Measurements from ENCODE around the gene TXNDC16.

Gene TXNDC16

GRCh38 chr14:52443506-52443905 lies 108.8 kb downstream of the TXNDC16 start:
- DNase-seq, result no peak

- DNase-seq, result no peak
Measured at GRCh38 chr14:52442602-52443001, 109.7 kb downstream of the TXNDC16 start.

- no peak for DNase-seq
Measured at GRCh38 chr14:52442166-52442565, 110.1 kb downstream of the TXNDC16 start.

GRCh38 chr14:52439476-52439875 lies 112.8 kb downstream of the TXNDC16 start:
- DNase-seq, result no peak

GRCh38 chr14:52434955-52435354 lies 117.3 kb downstream of the TXNDC16 start:
- no peak for DNase-seq

- no peak for DNase-seq
Measured at GRCh38 chr14:52430474-52430873, 121.8 kb downstream of the TXNDC16 start.

GRCh38 chr14:52429451-52429850 lies 122.9 kb downstream of the TXNDC16 start:
- DNase-seq, result no peak

DNA sequence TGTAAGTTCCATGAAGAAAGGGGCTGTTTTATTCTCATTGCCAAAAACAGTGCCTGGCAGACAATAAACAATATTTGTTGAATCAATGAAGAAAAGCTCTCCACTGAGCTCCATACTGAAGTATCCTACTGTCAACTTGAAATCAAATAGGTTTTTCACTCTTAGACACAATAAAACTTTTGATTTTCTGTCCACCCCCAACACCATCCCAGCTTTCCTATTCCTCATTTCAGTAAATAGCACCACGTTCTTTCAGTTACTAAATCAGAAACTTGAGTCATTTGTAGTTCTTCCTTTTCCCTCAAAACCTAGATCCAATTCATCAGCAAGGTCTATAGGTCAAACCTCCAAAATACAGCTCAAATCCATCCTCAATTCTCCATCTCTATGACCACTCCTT lies 124.8 kb downstream of the TXNDC16 start:
- no peak for DNase-seq

- DNase-seq, result no peak
Measured at GRCh38 chr14:52422650-52423356, 129.5 kb downstream of the TXNDC16 start.

DNA sequence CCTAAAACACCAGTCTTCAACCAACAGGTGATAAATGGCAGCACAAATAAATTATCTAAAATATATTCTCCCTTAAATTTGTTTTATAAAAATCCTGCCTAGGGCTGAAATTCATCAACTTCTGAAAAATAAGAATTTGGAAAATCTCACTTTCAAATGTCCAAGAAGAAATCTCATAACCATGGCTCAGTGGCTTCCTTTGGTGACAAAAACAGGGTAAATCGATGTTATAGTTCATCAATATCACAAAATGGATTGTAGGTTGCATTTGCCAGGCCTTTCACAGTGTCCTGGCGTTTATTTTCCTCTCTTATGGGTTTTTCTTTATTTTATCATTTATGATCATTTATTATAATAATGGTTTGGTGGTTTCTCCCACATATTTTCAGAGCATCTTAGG lies 135.2 kb downstream of the TXNDC16 start:
- DNase-seq, result no peak

GRCh38 chr14:52413729-52414408 lies 138.4 kb downstream of the TXNDC16 start:
- DNase-seq, result no peak

DNA sequence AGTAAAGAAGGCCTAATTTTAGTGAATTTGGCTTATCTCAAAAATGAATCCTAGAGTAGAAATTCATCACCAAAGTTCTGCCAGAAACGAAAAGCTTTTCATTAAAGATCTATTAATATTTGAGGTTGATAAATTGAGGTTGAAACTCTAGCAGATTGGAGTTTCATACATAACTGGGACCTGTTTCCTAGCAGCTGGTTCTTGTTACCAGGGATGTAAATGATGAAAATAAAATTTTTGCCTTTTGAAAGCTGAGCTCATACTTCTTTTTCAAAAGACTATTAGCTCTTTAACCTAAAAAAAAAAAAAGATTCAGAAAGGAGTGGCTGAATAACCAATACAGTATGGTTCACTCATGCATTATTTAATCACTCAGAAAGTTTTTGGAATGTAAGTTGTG lies 139.9 kb downstream of the TXNDC16 start:
- DNase-seq, result no peak

DNA sequence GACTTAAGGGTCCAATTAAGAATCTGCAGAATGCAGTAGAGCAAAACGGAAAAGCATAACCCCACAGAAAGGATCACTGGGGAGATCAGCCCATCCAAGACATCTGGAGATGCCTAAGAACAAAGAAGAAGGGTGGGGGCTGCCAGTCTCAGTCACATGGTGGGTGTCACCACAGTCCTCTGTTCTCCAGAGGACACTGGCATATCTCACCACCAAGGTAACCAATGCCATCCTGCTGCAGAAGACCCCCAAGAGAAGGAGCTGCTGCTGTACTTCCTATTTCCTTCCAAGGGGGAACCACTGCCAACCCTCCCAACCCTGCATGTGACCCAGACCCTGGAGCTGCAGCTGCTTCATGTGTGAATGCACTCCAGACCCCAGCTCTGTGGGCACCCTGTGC lies 147.0 kb downstream of the TXNDC16 start:
- no peak for DNase-seq

DNA sequence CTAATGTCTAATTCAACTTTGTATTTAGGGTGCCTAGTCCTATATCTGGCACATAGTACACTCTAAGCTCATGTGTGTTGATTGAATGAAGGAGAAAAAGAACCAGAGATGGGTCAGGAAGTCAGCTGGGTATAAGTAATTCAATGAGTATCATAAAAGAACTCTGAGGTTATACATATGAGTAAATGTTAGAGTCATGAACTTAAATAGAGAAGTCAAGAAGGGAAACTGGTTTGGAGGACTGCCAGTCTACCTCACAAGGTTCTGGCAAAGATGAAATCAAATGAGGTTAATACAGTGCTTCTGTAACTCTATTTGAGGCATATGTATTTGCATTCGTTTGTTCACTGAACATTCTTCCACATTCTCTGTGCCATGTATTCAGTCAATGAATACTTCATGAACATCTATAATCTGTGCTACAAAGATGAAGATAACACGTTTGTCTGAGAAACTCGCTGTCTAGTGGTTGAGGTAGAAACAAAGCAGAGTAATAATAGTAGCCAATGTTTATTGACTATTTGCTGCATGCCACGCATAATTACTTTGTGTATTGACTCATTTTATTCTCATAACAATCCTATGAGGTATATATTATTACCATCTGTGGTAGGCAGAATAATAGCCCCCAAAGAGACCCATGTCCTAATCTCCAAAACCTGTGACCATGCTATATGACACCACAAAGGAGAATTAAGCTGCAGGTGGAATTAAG lies 149.3 kb downstream of the TXNDC16 start:
- DNase-seq, result no peak

DNA sequence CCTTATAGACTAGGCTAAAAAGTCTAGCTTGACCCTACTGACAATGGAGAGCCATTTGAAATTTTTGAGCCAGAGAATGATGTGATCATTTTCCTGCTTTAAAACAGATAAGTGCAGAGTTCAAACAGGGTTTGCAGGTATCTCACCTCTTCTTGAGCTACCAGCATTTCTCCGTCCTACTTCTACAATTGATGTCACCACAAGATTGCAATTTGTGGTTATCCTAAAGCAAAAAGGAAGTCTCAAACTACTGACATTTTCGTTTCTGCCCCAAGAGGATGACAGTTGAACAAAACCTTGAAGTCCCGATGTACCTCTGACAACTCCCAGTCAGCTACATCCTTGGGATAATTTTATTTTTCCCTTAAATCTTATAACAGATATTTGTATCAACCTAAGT lies 151.5 kb downstream of the TXNDC16 start:
- no peak for DNase-seq

DNA sequence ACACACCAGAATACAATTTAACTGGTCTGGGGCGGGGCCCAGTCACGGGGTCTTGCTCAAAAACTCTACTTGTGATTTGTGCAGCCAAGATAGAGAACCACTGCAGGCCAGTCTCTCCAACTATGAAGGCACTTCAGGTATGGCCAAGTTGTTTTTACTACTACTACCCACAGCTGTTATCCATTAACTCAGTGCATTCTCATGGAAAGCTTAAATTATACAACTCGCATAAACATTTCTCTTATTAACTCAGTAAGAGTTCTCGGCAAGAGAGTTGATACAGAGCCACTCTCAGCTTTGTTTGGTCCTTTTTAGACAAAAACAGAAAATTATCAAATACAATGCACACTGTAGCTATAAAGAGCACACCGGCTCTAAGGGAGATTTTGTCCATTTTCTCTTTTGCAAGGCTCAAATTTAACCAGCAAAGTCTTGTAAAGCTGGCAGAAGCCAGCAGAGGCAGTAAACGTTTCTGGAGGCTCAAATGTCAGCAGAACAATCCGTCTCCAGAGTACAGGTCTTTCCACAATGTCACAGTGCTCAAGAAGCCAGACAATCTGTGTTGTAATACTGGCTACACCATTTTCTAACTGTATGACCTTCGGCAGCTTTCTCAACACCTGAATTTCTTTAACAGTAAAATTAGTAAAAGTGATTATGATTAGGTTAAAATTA lies 152.2 kb downstream of the TXNDC16 start:
- DNase-seq, result no peak

GRCh38 chr14:52399104-52399503 lies 153.2 kb downstream of the TXNDC16 start:
- DNase-seq, result no peak

GRCh38 chr14:52397844-52398243 lies 154.5 kb downstream of the TXNDC16 start:
- DNase-seq, result no peak

DNA sequence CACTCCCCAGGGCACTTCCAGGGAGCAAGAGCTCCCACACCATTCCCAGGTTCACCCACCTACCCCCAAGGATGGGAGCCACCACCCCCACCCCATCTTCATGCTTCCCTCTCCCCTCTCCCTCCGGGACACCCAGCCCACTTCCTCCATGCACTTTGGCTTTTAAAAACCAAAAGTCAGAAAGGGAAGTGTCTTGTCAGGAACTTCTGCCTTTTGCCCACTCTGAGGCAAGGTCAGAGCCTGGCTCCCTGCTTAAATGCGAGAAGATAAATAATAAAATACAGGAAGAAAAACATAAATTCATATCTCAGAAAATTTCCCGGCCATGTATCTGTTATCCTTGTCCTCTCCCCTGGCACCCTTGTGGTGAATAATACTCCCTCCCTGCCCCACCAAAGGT lies 156.6 kb downstream of the TXNDC16 start:
- DNase-seq, result no peak

DNA sequence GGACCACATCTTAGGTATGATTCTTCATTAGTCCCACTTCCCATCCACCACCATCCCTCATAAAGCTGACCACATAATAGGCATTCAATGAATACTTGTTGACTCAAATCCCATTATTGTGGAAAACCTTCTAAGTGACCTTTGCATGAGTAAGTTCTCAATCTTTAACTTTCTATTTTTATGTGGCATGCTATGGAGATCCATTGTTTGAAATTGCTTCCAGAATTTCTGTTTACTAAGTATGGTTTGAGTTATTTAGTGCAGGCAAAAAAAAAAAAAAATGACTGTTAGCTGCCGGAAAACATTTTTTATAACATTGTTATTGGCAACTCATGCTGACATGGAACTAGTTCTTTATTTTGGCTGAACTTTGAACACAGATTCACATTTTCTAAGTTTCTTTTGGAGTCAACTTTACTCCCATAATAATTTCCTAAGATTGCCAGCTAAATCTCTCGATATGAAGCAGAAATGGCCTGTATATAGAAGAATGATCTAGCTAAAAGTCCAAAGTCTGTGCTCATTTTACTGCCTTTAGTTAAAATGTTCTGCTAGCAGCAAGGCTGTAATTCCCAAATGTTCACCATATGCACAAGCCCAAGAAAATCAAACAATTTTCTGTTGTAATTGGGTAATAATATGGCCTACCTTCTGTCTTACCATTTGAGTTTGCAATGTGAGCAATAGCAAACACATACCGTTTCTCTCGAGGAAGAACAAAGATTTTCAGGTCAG lies 160.3 kb downstream of the TXNDC16 start:
- DNase-seq, result no peak
